ENCODE measurements around the gene LRRC63. TPM values are rescaled to one million over a fixed set of nuclear protein-coding genes. Genes with fewer than 3 reads are reported as not detected.
A peak's percentile ranks its signal among the peaks of the same experiment; 100 is the strongest.
"Not testable (repeated sequence)": the region's sequence is repeated elsewhere in the genome, so short reads cannot be mapped to it uniquely, and the experiment has no call there.

LRRC63 gene
- total RNA-seq, 5 donors from 2014 or later (not counting 1 experiment from before 2014, with no cell fraction given) = 0.43 to 0.82 (median 0.54) TPM

GRCh38 chr13:46274094-46274698, 62.5 kb downstream of the LRRC63 start:
- Histone ChIP-seq H3K4me3 (ENCODE audit: control insufficient read depth in 1 of 2, extremely low read depth in 1 of 2, low read length in 1 of 2) (no peak overlapping the region), H3K27me3 (replicated peaks in 1 of 2; ENCODE audit: control insufficient read depth in 2 of 2, extremely low read depth in 1 of 2, insufficient read depth in 2 of 2, low read length in 1 of 2) (no peaks in the 10 kb centered on the region), H3K4me1 (ENCODE audit: control insufficient read depth in 1 of 2, extremely low read depth in 1 of 2, insufficient read depth in 2 of 2, low read length in 2 of 2) (no peaks in the 10 kb centered on the region), H3K9me3 (no peaks in the 10 kb centered on the region), H3K27ac (ENCODE audit: low read length) (no peak overlapping the region), H3K36me3 (ENCODE audit: control insufficient read depth in 2 of 2, extremely low read depth in 1 of 2, insufficient read depth in 1 of 2, low read length in 1 of 2) (no peaks in the 10 kb centered on the region)
- no peaks in the 10 kb centered on the region for H3K4me1 Mint-ChIP-seq
- CTCF ChIA-PET = interaction anchor here in 1 of 2 donors (0.6 to 1.4 kb wide), 4 partner anchors 10 to 22 kb away, joined by 3 to 4 read pairs (median 3); no protein-coding TSS in a partner anchor
- no peak overlapping the region for H3K4me3 Mint-ChIP-seq
- no peak overlapping the region for H3K27ac Mint-ChIP-seq
- DNase-seq (no peak), ATAC-seq (replicated peaks in 1 of 4) (no peak)
- no peaks in the 10 kb centered on the region for H3K9me3 Mint-ChIP-seq
- no peaks in the 10 kb centered on the region for H3K36me3 Mint-ChIP-seq
- peaks cover 0 to 4% of the 10 kb centered on the region in 2 donors for H3K27me3 Mint-ChIP-seq
- POLR2A ChIA-PET = no interaction called here
- 100% methylated on average over 2 of the region's 3 CpGs for WGBS (ENCODE audit: insufficient coverage)

GRCh38 chr13:46278474-46278873, 66.7 kb downstream of the LRRC63 start:
- DNase-seq (no peak), ATAC-seq (replicated peaks in 1 of 4) (no peak)
- H3K27me3 Mint-ChIP-seq = peaks cover 0 to 2% of the 10 kb centered on the region in 2 donors
- H3K27ac ChIP-seq (ENCODE audit: low read length) = no peak overlapping the region
- H3K27me3 ChIP-seq (replicated peaks in 1 of 2; ENCODE audit: control insufficient read depth in 2 of 2, extremely low read depth in 1 of 2, insufficient read depth in 2 of 2, low read length in 1 of 2) = no peaks in the 10 kb centered on the region
- no peaks in the 10 kb centered on the region for H3K9me3 Mint-ChIP-seq
- WGBS (ENCODE audit: insufficient coverage) = 69% methylated on average over 2 of the region's 4 CpGs
- CTCF ChIA-PET = interaction anchor here in 1 of 2 donors (0.7 to 2.3 kb wide), 3 partner anchors 11 to 18 kb away, joined by 3 to 7 read pairs (median 6); no protein-coding TSS in a partner anchor
- POLR2A ChIA-PET = interaction anchor here (0.6 to 1.0 kb wide), 2 partner anchors 106 to 378 kb away, joined by 3 to 5 read pairs; no protein-coding TSS in a partner anchor
- H3K4me1 Mint-ChIP-seq = no peaks in the 10 kb centered on the region
- no peaks in the 10 kb centered on the region for H3K9me3 ChIP-seq
- no peaks in the 10 kb centered on the region for H3K4me1 ChIP-seq (ENCODE audit: control insufficient read depth in 1 of 2, extremely low read depth in 1 of 2, insufficient read depth in 2 of 2, low read length in 2 of 2)
- no peak overlapping the region for H3K4me3 Mint-ChIP-seq
- no peaks in the 10 kb centered on the region for H3K36me3 Mint-ChIP-seq
- no peaks in the 10 kb centered on the region for H3K36me3 ChIP-seq (ENCODE audit: control insufficient read depth in 2 of 2, extremely low read depth in 1 of 2, insufficient read depth in 1 of 2, low read length in 1 of 2)
- no peak overlapping the region for H3K27ac Mint-ChIP-seq
- no peak overlapping the region for H3K4me3 ChIP-seq (ENCODE audit: control insufficient read depth in 1 of 2, extremely low read depth in 1 of 2, low read length in 1 of 2)

DNA sequence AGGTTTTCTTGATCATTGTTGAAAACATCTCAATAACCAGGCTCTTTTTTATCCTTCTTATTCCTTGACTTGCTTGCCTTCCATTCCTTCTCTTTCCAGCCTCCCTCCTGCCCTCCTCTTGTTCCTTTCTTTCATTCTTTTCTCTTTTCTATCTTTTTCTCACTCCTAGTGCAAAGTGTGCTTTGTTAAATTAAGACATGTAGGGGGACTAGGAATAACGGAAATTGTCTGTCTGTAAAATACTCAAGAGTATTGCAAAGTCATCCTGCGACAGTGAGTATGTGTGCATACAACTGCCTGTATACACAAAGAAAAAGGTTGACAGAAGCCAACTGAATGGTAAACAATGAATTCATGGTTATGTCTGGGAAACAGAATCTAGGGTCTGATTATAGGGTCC, 70.1 kb downstream of the LRRC63 start:
- Mint-ChIP-seq H3K27ac (no peak overlapping the region), H3K4me3 (no peak overlapping the region), H3K36me3 (no peaks in the 10 kb centered on the region), H3K4me1 (no peaks in the 10 kb centered on the region), H3K9me3 (no peaks in the 10 kb centered on the region), H3K27me3 (no peaks in the 10 kb centered on the region)
- POLR2A ChIA-PET = no interaction called here
- CTCF ChIA-PET = interaction anchor here in 1 of 2 donors (0.6 kb wide), 1 partner anchor 230 kb away, joined by 3 read pairs; no protein-coding TSS in a partner anchor
- H3K36me3 ChIP-seq (ENCODE audit: control insufficient read depth in 2 of 2, extremely low read depth in 1 of 2, insufficient read depth in 1 of 2, low read length in 1 of 2) = no peaks in the 10 kb centered on the region
- no peaks in the 10 kb centered on the region for H3K9me3 ChIP-seq
- no peak overlapping the region for H3K4me3 ChIP-seq (ENCODE audit: control insufficient read depth in 1 of 2, extremely low read depth in 1 of 2, low read length in 1 of 2)
- WGBS (ENCODE audit: insufficient coverage) = no CpG with 5 or more reads among the region's 2 CpGs
- H3K27me3 ChIP-seq (replicated peaks in 1 of 2; ENCODE audit: control insufficient read depth in 2 of 2, extremely low read depth in 1 of 2, insufficient read depth in 2 of 2, low read length in 1 of 2) = no peaks in the 10 kb centered on the region
- ATAC-seq (replicated peaks in 1 of 4) = no peak
- no peaks in the 10 kb centered on the region for H3K4me1 ChIP-seq (ENCODE audit: control insufficient read depth in 1 of 2, extremely low read depth in 1 of 2, insufficient read depth in 2 of 2, low read length in 2 of 2)
- DNase-seq = no peak
- H3K27ac ChIP-seq (ENCODE audit: low read length) = no peak overlapping the region

- H3K27ac ChIP-seq (ENCODE audit: low read length); H3K27ac Mint-ChIP-seq; H3K9me3 Mint-ChIP-seq; H3K9me3 ChIP-seq; DNase-seq; H3K36me3 ChIP-seq (ENCODE audit: control insufficient read depth in 2 of 2, extremely low read depth in 1 of 2, insufficient read depth in 1 of 2, low read length in 1 of 2); H3K27me3 ChIP-seq (replicated peaks in 1 of 2; ENCODE audit: control insufficient read depth in 2 of 2, extremely low read depth in 1 of 2, insufficient read depth in 2 of 2, low read length in 1 of 2); H3K27me3 Mint-ChIP-seq; ATAC-seq (replicated peaks in 1 of 4); CTCF ChIA-PET; H3K4me1 Mint-ChIP-seq; H3K4me3 Mint-ChIP-seq; H3K36me3 Mint-ChIP-seq; H3K4me3 ChIP-seq (ENCODE audit: control insufficient read depth in 1 of 2, extremely low read depth in 1 of 2, low read length in 1 of 2); H3K4me1 ChIP-seq (ENCODE audit: control insufficient read depth in 1 of 2, extremely low read depth in 1 of 2, insufficient read depth in 2 of 2, low read length in 2 of 2): not testable (repeated sequence)
- WGBS (ENCODE audit: insufficient coverage) = 95% methylated on average over 4 of the region's 16 CpGs
- POLR2A ChIA-PET = interaction anchor here (0.6 kb wide), 2 partner anchors 25 to 1222 kb away, joined by 3 read pairs; no protein-coding TSS in a partner anchor
These were observed 72.4 kb downstream of the LRRC63 start for GRCh38 chr13:46283912-46284824.

DNA sequence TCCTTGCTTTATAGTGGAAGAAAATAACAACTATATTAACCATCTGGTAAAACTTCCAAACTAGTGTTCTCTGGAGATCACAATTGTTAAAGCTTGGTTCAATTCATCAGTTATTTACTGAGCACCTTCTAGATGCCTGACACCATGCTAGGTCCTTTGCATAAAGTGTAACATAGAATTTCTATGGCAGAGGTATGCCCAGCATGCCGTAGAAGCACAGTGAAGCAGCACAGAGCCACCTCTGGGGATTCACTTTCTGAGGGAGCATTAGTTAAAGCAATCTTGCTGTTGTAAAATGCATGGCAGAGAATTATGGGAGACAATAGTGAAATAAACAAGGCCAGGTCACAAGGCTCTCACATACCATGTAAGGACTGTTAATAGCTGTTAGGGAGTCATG, 75.2 kb downstream of the LRRC63 start:
- Histone ChIP-seq H3K36me3 (ENCODE audit: control insufficient read depth in 2 of 2, extremely low read depth in 1 of 2, insufficient read depth in 1 of 2, low read length in 1 of 2) (no peaks in the 10 kb centered on the region), H3K4me3 (ENCODE audit: control insufficient read depth in 1 of 2, extremely low read depth in 1 of 2, low read length in 1 of 2) (no peak overlapping the region), H3K4me1 (ENCODE audit: control insufficient read depth in 1 of 2, extremely low read depth in 1 of 2, insufficient read depth in 2 of 2, low read length in 2 of 2) (no peaks in the 10 kb centered on the region), H3K27ac (ENCODE audit: low read length) (no peak overlapping the region), H3K27me3 (replicated peaks in 1 of 2; ENCODE audit: control insufficient read depth in 2 of 2, extremely low read depth in 1 of 2, insufficient read depth in 2 of 2, low read length in 1 of 2) (no peaks in the 10 kb centered on the region), H3K9me3 (no peaks in the 10 kb centered on the region)
- POLR2A ChIA-PET = no interaction called here
- no peaks in the 10 kb centered on the region for H3K27me3 Mint-ChIP-seq
- no peaks in the 10 kb centered on the region for H3K9me3 Mint-ChIP-seq
- CTCF ChIA-PET = interaction anchor here (0.6 to 1.3 kb wide), 3 partner anchors 12 to 1159 kb away, joined by 3 to 4 read pairs (median 3); no protein-coding TSS in a partner anchor
- no peak for ATAC-seq (replicated peaks in 1 of 4)
- no peaks in the 10 kb centered on the region for H3K36me3 Mint-ChIP-seq
- DNase-seq = no peak
- peaks cover 8 to 12% (median 10%) of the 10 kb centered on the region in 3 donors for H3K4me1 Mint-ChIP-seq
- 100% methylated on average over 1 of the region's 1 CpG for WGBS (ENCODE audit: insufficient coverage)
- H3K27ac Mint-ChIP-seq = no peak overlapping the region
- no peak overlapping the region for H3K4me3 Mint-ChIP-seq

DNA sequence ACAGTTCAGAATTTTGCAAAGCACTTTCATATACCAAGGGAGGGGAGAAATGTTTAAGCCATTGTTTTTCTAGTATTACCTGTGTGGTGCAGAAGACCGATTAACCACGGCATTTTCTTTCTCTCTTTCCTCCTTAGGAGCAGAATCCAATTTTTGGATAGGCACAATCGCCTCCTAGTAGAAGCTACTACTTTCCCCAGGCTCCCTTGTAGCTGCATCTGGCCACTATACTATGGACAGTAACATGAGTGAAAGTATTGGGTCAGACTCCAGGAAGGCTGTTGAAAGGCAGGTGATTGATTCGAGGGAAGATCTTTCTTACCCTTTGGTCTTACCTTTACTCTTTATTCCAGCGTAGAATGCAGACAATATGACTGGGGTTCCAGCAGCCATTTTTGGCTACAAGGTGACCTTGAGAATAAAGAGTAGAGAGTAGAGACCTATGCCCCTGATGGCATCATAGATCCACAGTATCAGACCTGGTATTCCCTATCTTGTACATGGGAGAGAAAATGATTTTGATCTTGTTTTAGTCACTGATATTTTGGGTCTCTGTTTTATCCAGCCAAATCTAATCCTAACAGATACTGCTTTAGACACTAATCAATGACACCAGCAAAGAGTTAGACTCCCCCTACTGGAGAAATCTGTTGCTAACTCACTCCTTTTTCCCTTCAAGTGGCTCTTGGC, 77.0 kb downstream of the LRRC63 start:
- no peaks in the 10 kb centered on the region for H3K9me3 Mint-ChIP-seq
- DNase-seq (peak in 6 of 35 experiments; percentile 3 to 78 (median 28)), ATAC-seq (replicated peaks in 1 of 4) (peak; percentile 77 to 88 (median 80))
- WGBS (ENCODE audit: insufficient coverage) = 60% methylated on average over 1 of the region's 5 CpGs
- Histone ChIP-seq H3K4me1 (ENCODE audit: control insufficient read depth in 1 of 2, extremely low read depth in 1 of 2, insufficient read depth in 2 of 2, low read length in 2 of 2) (peaks cover 1 to 2% of the 10 kb centered on the region in 2 experiments), H3K36me3 (ENCODE audit: control insufficient read depth in 2 of 2, extremely low read depth in 1 of 2, insufficient read depth in 1 of 2, low read length in 1 of 2) (no peaks in the 10 kb centered on the region), H3K9me3 (no peaks in the 10 kb centered on the region), H3K27ac (ENCODE audit: low read length) (no peak overlapping the region), H3K27me3 (replicated peaks in 1 of 2; ENCODE audit: control insufficient read depth in 2 of 2, extremely low read depth in 1 of 2, insufficient read depth in 2 of 2, low read length in 1 of 2) (no peaks in the 10 kb centered on the region), H3K4me3 (ENCODE audit: control insufficient read depth in 1 of 2, extremely low read depth in 1 of 2, low read length in 1 of 2) (no peak overlapping the region)
- H3K36me3 Mint-ChIP-seq = no peaks in the 10 kb centered on the region
- H3K4me3 Mint-ChIP-seq = no peak overlapping the region
- no peaks in the 10 kb centered on the region for H3K27me3 Mint-ChIP-seq
- ChIA-PET CTCF (interaction anchor here (0.9 to 1.3 kb wide), 4 partner anchors 11 to 162 kb away, joined by 4 to 6 read pairs (median 4); no protein-coding TSS in a partner anchor), POLR2A (no interaction called here)
- no peak overlapping the region for H3K27ac Mint-ChIP-seq
- peaks cover 16 to 21% (median 18%) of the 10 kb centered on the region in 3 donors for H3K4me1 Mint-ChIP-seq

Measured in T-cell (primary cell).